HG03442 (cell line): ENCODE data around the gene CAMK4.

Experiments
- ATAC-seq: cut with Tn5 transposase; IDR thresholded peaks from one replicate; pipeline ENCODE4 v1.9.1; 2021; ENCODE audit warnings: mild to moderate bottlenecking, moderate library complexity; ENCODE audit not compliant: unreplicated experiment

Gene CAMK4

GRCh38 chr5:111422245-111422644 lies 198.1 kb downstream of the CAMK4 start:
- peak; percentile 88 for ATAC-seq

- no peak for ATAC-seq
Observed at GRCh38 chr5:111422747-111423720, 198.8 kb downstream of the CAMK4 start.

GRCh38 chr5:111425205-111425604 lies 201.0 kb downstream of the CAMK4 start:
- no peak for ATAC-seq

- ATAC-seq = no peak
Observed at GRCh38 chr5:111427762-111428161, 203.6 kb downstream of the CAMK4 start.

- ATAC-seq = no peak
Observed at GRCh38 chr5:111432883-111433536, 208.8 kb downstream of the CAMK4 start.

GRCh38 chr5:111434800-111435199 lies 210.6 kb downstream of the CAMK4 start:
- ATAC-seq = no peak

GRCh38 chr5:111439473-111440075 lies 215.4 kb downstream of the CAMK4 start:
- no peak for ATAC-seq

GRCh38 chr5:111447099-111447498 lies 222.9 kb downstream of the CAMK4 start:
- ATAC-seq = no peak

- ATAC-seq = no peak
Observed at GRCh38 chr5:111447822-111448221, 223.6 kb downstream of the CAMK4 start.

- no peak for ATAC-seq
Observed at GRCh38 chr5:111453295-111453694, 229.1 kb downstream of the CAMK4 start.

- no peak for ATAC-seq
Observed at GRCh38 chr5:111453747-111454146, 229.6 kb downstream of the CAMK4 start.

GRCh38 chr5:111454198-111454622 lies 230.0 kb downstream of the CAMK4 start:
- ATAC-seq = no peak

- ATAC-seq = no peak
Observed at GRCh38 chr5:111454776-111455175, 230.6 kb downstream of the CAMK4 start.

GRCh38 chr5:111461255-111461671 lies 237.1 kb downstream of the CAMK4 start:
- ATAC-seq = no peak

GRCh38 chr5:111461934-111462333 lies 237.8 kb downstream of the CAMK4 start:
- no peak for ATAC-seq

- ATAC-seq = no peak
Observed at GRCh38 chr5:111463311-111463710, 239.1 kb downstream of the CAMK4 start.

GRCh38 chr5:111469293-111469896 lies 245.2 kb downstream of the CAMK4 start:
- ATAC-seq = no peak

GRCh38 chr5:111469903-111470302 lies 245.7 kb downstream of the CAMK4 start:
- ATAC-seq = no peak

- ATAC-seq = no peak
Observed at GRCh38 chr5:111472096-111472495, 247.9 kb downstream of the CAMK4 start.

- ATAC-seq = peak; percentile 67
Observed at GRCh38 chr5:111472579-111472978, 248.4 kb downstream of the CAMK4 start.

GRCh38 chr5:111478266-111478665 lies 254.1 kb downstream of the CAMK4 start:
- no peak for ATAC-seq
